Cardiac muscle cell (in vitro differentiated cells and primary cell): Measurements from ENCODE around the gene TRABD2B. TPM values are rescaled to one million over a fixed set of nuclear protein-coding genes. Genes with fewer than 3 reads are reported as not detected.
A peak's percentile ranks its signal among the peaks of the same experiment; 100 is the strongest.

Experiments
- DNase-seq, 2 donors: peaks; one replicate each; pipeline versions ENCODE4 v3.0.0 to v3.0.0-alpha.2; 2010 to 2017; ENCODE audit warnings: low read depth in 1 of 2, low spot score in 1 of 2
- H3K27ac ChIP-seq: fragments of 200-600 bp; sonication (generic); 2 replicates; pipeline ENCODE4 v1.5.1; 2016
- H3K27me3 ChIP-seq: fragments of 200-600 bp; sonication (generic); 2 replicates; pipeline ENCODE4 v1.6.0; 2016; ENCODE audit warnings: control low read depth
- H3K36me3 ChIP-seq: fragments of 200-600 bp; sonication (generic); 2 replicates; pipeline ENCODE4 v1.5.1; 2016; ENCODE audit warnings: control low read depth
- H3K4me1 ChIP-seq: fragments of 200-600 bp; sonication (generic); 2 replicates; pipeline ENCODE4 v1.8.1; 2017; ENCODE audit warnings: low read depth, mild to moderate bottlenecking, mixed run types
- H3K4me3 ChIP-seq: fragments of 200-600 bp; sonication (generic); 2 replicates; pipeline ENCODE4 v1.5.1; 2016; ENCODE audit warnings: mild to moderate bottlenecking
- H3K9me3 ChIP-seq: fragments of 200-600 bp; sonication (generic); 2 replicates; pipeline ENCODE4 v1.5.1; 2017; ENCODE audit warnings: low read depth, mild to moderate bottlenecking, control low read depth
- CTCF ChIP-seq: IDR thresholded peaks from 2 replicates; pipeline ENCODE4 v1.5.1; 2012; ENCODE audit warnings: low read depth, mild to moderate bottlenecking, low read length
- polyA plus RNA-seq: library from polyadenylated mRNA; unstranded; fragments of >200 nt; fragmentation: Nextera tagmentation; extraction: Ambion mirVana; gene quantifications from 2 replicates; pipeline ENCODE4 v1.2.1, GENCODE V29; 2016
- total RNA-seq: library from RNA; depleted of rRNA; stranded (reverse); fragments of >200 nt; gene quantifications from 2 replicates; pipeline ENCODE4 v1.2.3, GENCODE V29; 2016

Gene TRABD2B
- total and polyA plus RNA-seq, 2 experiments from 2014 or later, result 0.60 to 0.82 TPM

- no peak for DNase-seq
- H3K36me3 ChIP-seq, result no peaks in the 10 kb centered on the region
- H3K27me3 ChIP-seq, result no peaks in the 10 kb centered on the region
- peaks cover 43% of the 10 kb centered on the region for H3K4me1 ChIP-seq
- H3K9me3 ChIP-seq, result no peaks in the 10 kb centered on the region
- no peak overlapping the region for H3K4me3 ChIP-seq
- TF ChIP-seq CTCF, result no peak
- no peak overlapping the region for H3K27ac ChIP-seq
Observed at GRCh38 chr1:48038270-48038767, 41.1 kb upstream of the TRABD2B start.

GRCh38 chr1:48036710-48037355 is 39.6 kb upstream of the TRABD2B start:
- H3K9me3 ChIP-seq, result no peaks in the 10 kb centered on the region
- TF ChIP-seq CTCF, result no peak
- peak in 1 of 2 donors; percentile 42 for DNase-seq

GRCh38 chr1:48035371-48036141 is 38.4 kb upstream of the TRABD2B start:
- TF ChIP-seq CTCF, result no peak
- H3K9me3 ChIP-seq, result no peaks in the 10 kb centered on the region
- no peaks in the 10 kb centered on the region for H3K36me3 ChIP-seq
- no peak for DNase-seq
- H3K4me1 ChIP-seq, result peaks cover 36% of the 10 kb centered on the region
- no peak overlapping the region for H3K27ac ChIP-seq
- H3K4me3 ChIP-seq, result no peak overlapping the region
- H3K27me3 ChIP-seq, result no peaks in the 10 kb centered on the region

More at GRCh38 chr1:48036710-48037355, 39.6 kb upstream of the TRABD2B start:
- H3K36me3 ChIP-seq, result no peaks in the 10 kb centered on the region
- no peak overlapping the region for H3K4me3 ChIP-seq
- peaks cover 41% of the 10 kb centered on the region for H3K4me1 ChIP-seq
- H3K27me3 ChIP-seq, result no peaks in the 10 kb centered on the region
- H3K27ac ChIP-seq, result no peak overlapping the region

GRCh38 chr1:48033495-48034045 is 36.4 kb upstream of the TRABD2B start:
- Histone ChIP-seq H3K27ac (no peak overlapping the region), H3K9me3 (no peaks in the 10 kb centered on the region), H3K4me1 (peaks cover 17% of the 10 kb centered on the region), H3K27me3 (no peaks in the 10 kb centered on the region), H3K4me3 (no peak overlapping the region), H3K36me3 (no peaks in the 10 kb centered on the region)
- no peak for TF ChIP-seq CTCF
- DNase-seq, result no peak

- no peak for TF ChIP-seq CTCF
- DNase-seq, result peak in 1 of 2 donors; percentile 67
- H3K27me3 ChIP-seq, result no peaks in the 10 kb centered on the region
- H3K36me3 ChIP-seq, result no peaks in the 10 kb centered on the region
- no peaks in the 10 kb centered on the region for H3K9me3 ChIP-seq
- no peak overlapping the region for H3K4me3 ChIP-seq
- H3K27ac ChIP-seq, result no peak overlapping the region
- peaks cover 6% of the 10 kb centered on the region for H3K4me1 ChIP-seq
Observed at GRCh38 chr1:48031676-48032075, 34.5 kb upstream of the TRABD2B start.
